ENCODE results near the gene DHFR2. TPM values are rescaled to one million over a fixed set of nuclear protein-coding genes. Genes with fewer than 3 reads are reported as not detected.
"Not testable (repeated sequence)": the region's sequence is repeated elsewhere in the genome, so short reads cannot be mapped to it uniquely, and the experiment has no call there.

The DHFR2 gene
- 1 to 10 TPM; 2.8 to 4.9 (median 3.6) TPM for total RNA-seq

DNA sequence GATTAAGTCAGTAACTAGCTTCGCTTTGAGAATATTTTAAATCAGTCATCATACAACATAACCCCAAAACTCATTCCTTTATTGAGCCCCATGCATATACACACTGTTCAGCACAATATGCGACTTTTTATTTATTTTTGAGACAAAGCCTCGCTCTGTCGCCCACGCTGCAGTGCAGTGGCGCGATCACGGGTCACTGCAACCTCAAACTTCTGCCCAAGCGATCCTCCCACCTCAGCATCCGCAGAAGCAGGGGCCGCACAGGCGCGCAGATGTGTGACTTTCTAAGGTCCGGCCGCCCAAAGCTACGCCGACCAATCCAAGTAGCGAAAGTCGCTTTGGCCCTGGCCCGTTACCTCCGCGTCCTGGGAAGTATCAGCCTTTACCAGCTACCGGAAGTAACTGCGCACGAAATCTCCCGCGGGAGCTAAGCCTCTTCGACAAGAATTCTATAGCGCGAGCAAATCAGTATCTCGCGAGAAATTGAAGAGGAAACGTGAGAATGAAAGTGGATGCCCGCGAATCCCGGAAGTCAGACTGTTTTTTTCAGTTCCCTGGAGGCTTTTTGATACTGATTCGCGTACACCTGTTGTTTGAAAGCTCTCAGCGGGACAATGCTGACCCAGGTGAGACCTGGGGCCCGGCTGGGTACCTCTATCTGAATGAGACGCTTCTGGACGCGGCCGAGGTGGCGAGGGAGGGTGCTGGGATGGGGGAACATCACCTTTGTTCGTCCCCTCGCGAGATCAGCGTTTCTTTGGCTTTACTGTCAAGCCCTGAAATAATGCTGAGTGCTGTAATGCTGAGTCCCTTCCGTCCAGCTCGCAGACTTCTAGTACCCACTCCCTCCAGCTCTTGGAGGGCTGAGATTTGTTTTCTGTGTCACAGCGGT is at the start of gene DHFR2, which contains the start of gene NSUN3:
Gene DHFR2 (minus strand): TSS at position 404 of the 892 bp plus-strand sequence. CDS start 1,405 bp downstream, outside the sequence.
Gene NSUN3 (plus strand): TSS at position 549 of the 892 bp plus-strand sequence. CDS start 66 bp downstream, at position 615.
- no peak for TF ChIP-seq CTCF (IDR thresholded peaks at IDR 0.05)
- peak; percentile 73 for DNase-seq (ENCODE audit: low spot score)
- peak; percentile 98 for ATAC-seq (ENCODE audit: low FRiP score)

DNA sequence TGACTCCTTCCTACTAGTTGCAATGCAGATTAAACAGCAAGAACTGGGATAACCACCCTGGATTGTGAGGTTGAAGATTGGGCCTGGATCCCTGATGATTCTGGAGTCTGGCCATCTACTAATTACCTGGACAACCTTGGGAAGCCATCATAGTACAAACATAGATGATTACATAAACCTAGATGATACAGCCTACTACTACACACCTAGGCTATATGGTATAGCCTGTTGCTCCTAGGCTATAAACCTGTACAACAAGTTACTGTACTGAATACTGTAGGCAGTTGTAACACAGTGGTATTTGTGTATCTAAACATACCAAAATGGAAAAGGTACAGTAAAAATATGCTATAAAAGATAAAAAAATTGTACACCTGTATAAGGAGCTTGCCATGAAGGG is 48.1 kb upstream of the DHFR2 start:
- DNase-seq (ENCODE audit: low spot score) (no peak), ATAC-seq (ENCODE audit: low FRiP score) (no peak)
- no peak for TF ChIP-seq CTCF (IDR thresholded peaks at IDR 0.05)

DNA sequence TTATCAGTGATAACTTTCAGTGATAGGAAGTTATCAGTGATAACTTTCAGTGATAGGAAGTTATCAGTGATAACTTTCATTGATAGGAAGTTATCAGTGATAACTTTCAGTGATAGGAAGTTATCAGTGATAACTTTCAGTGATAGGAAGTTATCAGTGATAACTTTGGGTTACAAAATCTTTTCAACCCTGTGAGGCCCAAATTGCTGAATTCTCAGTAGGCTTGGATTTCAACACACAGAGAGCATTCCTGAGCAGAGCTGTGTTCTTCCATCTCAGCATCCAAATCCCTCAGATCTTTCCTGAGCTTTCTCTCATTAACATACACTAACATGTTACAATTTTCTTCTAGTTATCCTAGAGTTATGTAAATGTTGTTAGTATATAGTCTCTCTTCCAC is 47.5 kb upstream of the DHFR2 start:
- not testable (repeated sequence) for ATAC-seq (ENCODE audit: low FRiP score); DNase-seq (ENCODE audit: low spot score)

DNA sequence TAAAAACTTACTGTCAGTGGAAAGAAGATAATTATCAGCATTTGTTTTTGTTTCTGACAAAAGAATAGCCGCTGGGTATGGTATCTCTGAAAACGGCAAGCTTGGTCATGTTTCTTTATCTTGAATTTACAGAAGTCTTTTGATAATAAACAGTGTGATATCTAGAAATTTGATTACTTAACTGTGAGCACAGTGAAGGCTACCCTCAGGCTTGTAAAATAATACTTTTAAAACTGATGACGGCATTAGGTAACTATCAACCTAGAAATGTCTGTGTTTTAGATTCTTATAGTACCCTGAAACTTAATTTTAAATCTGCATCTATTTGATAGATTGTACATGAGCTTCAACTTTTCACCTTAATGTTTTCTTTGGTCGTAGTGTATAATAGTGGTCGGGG is 43.6 kb upstream of the DHFR2 start:
- ATAC-seq (ENCODE audit: low FRiP score) = no peak

DNA sequence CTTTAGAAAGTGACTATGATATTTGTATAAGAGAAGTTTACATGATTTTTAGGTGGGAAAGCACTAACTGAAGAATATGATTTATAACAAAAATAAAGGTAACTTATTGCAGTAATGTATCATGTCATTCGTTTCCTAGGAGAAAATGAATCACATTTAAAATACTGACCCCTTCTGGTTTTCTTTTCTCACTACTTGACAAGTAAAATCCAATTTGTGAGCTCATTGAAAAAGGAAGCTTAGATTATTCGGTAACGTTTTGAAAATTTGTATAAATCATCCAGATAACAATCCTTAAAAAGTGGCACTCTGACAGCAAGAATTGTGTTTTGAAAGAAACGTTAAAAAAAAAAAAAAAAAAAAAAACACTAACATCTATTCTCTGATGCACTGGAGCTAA is 39.1 kb upstream of the DHFR2 start:
- DNase-seq (ENCODE audit: low spot score) (no peak), ATAC-seq (ENCODE audit: low FRiP score) (no peak)
- no peak for TF ChIP-seq CTCF (IDR thresholded peaks at IDR 0.05)

More for the DNA sequence above, 43.6 kb upstream of the DHFR2 start:
- TF ChIP-seq CTCF (IDR thresholded peaks at IDR 0.05) = no peak
- no peak for DNase-seq (ENCODE audit: low spot score)

GRCh38 chr3:94099311-94099710 is 36.6 kb upstream of the DHFR2 start:
- no peak for TF ChIP-seq CTCF (IDR thresholded peaks at IDR 0.05)
- DNase-seq (ENCODE audit: low spot score) (no peak), ATAC-seq (ENCODE audit: low FRiP score) (no peak)

DNA sequence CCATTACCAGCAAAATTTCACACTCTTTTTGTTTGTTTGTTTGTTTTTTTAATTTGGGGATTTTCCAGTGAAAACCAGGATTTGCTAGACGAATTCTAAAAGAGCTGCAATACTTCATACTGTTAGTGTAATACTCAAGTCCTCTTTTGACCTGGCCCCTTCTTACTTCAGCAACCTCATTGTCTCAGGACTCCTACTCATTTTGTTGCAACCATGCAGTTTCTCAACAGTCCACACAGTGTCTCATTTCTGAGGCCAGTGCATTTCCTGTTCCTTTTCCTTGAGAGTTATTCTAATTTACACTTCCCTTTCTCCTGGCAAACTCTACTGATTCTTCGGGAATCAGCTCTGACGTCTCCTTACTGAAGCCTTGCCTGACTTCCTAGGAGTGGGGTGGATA is 35.7 kb upstream of the DHFR2 start:
- ATAC-seq (ENCODE audit: low FRiP score) = no peak
- no peak for DNase-seq (ENCODE audit: low spot score)
- TF ChIP-seq CTCF (IDR thresholded peaks at IDR 0.05) = no peak
